ENCODE results near the gene ZNF333. TPM values are rescaled to one million over a fixed set of nuclear protein-coding genes. Genes with fewer than 3 reads are reported as not detected.

ZNF333 gene
- total RNA-seq, 1 donor = 31.1 TPM

DNA sequence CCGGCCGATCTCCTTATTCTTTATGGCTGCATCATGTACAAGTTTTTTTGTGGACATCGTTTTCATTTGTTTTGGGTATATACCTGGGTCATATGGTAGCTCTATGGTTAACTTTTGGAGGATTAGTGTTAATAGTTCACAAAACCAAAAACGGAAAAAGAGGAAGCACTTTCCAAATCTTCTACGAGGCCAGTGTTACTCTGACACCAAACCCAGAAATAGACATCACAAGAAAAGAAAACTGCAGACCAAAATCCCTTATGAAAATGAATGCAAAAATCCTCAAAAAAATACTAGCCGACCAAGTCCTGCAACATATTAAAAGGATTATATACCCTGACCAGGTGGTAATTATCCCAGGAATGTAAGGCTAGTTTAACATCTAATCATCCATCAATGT is 58.8 kb downstream of the ZNF333 start:
- Histone ChIP-seq H3K27ac (ENCODE audit: low read depth, low read length) (no peak overlapping the region), H3K4me1 (ENCODE audit: insufficient read depth, low read length) (no peaks in the 10 kb centered on the region), H3K27me3 (ENCODE audit: insufficient read depth, low read length) (no peaks in the 10 kb centered on the region), H3K4me2 (ENCODE audit: insufficient read depth, low read length) (no peak overlapping the region), H2AFZ (ENCODE audit: low read length) (no peak overlapping the region), H3K9me3 (ENCODE audit: low read depth, low read length) (no peaks in the 10 kb centered on the region), H3K36me3 (ENCODE audit: insufficient read depth, low read length) (no peaks in the 10 kb centered on the region), H3K4me3 (ENCODE audit: insufficient read depth, low read length) (no peak overlapping the region), H4K20me1 (ENCODE audit: insufficient read depth, low read length) (no peaks in the 10 kb centered on the region), H3K79me2 (ENCODE audit: insufficient read depth, low read length) (no peaks in the 10 kb centered on the region)
- TF ChIP-seq, protein P1, sequence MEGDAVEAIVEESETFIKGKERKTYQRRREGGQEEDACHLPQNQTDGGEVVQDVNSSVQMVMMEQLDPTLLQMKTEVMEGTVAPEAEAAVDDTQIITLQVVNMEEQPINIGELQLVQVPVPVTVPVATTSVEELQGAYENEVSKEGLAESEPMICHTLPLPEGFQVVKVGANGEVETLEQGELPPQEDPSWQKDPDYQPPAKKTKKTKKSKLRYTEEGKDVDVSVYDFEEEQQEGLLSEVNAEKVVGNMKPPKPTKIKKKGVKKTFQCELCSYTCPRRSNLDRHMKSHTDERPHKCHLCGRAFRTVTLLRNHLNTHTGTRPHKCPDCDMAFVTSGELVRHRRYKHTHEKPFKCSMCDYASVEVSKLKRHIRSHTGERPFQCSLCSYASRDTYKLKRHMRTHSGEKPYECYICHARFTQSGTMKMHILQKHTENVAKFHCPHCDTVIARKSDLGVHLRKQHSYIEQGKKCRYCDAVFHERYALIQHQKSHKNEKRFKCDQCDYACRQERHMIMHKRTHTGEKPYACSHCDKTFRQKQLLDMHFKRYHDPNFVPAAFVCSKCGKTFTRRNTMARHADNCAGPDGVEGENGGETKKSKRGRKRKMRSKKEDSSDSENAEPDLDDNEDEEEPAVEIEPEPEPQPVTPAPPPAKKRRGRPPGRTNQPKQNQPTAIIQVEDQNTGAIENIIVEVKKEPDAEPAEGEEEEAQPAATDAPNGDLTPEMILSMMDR (IDR thresholded peaks at IDR 0.05; ENCODE audit: extremely low read depth, low read depth, low read length) = no peak
- DNase-seq (ENCODE audit: insufficient read length, low spot score, missing footprints) = no peak

DNA sequence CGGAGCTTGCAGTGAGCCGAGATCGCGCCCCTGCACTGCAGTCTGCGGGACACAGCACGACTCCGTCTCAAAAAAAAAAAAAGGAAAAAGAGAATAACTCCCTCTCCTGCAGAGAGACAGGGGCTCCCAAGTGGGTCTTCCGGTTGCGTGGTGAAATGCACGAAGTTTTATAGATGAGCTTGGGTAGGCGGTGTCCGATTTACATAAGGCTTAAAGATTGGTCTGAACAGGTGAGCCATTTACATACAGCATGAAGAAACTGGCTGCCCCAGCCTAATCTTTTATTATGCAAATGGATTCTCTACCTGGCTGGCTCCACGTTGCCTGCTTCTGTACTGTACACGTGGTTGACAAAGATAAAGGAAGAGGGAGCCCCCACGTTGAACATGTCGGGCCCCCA is 69.0 kb downstream of the ZNF333 start:
- Histone ChIP-seq H3K27me3 (ENCODE audit: insufficient read depth, low read length) (no peaks in the 10 kb centered on the region), H3K4me3 (ENCODE audit: insufficient read depth, low read length) (no peak overlapping the region), H3K9me3 (ENCODE audit: low read depth, low read length) (no peaks in the 10 kb centered on the region), H3K27ac (ENCODE audit: low read depth, low read length) (no peak overlapping the region), H3K36me3 (ENCODE audit: insufficient read depth, low read length) (no peaks in the 10 kb centered on the region), H3K4me2 (ENCODE audit: insufficient read depth, low read length) (no peak overlapping the region), H3K79me2 (ENCODE audit: insufficient read depth, low read length) (no peaks in the 10 kb centered on the region), H3K4me1 (ENCODE audit: insufficient read depth, low read length) (no peaks in the 10 kb centered on the region), H4K20me1 (ENCODE audit: insufficient read depth, low read length) (no peaks in the 10 kb centered on the region), H2AFZ (ENCODE audit: low read length) (no peak overlapping the region)
- DNase-seq (ENCODE audit: insufficient read length, low spot score, missing footprints) = no peak
- TF ChIP-seq, protein P1 (IDR thresholded peaks at IDR 0.05; ENCODE audit: extremely low read depth, low read depth, low read length) = no peak

DNA sequence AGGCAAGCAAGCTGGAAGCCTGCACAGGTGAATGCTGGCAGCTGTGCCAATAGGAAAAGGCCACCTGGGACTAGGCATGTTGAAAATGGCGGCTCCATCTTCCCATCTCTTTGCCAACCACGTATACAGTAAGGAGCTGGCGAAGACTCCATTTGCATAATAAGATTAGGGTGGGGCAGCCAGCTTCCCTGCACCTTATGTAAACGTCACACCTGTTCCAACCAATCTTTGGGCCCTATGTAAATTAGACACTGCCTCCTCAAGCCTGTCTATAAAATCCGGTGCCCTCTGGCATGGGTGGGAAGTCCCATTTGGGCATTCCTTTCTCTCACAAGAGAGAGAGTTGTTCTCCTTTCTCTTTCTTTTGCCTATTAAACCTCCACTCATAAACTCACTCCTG is 71.8 kb downstream of the ZNF333 start:
- Histone ChIP-seq H4K20me1 (ENCODE audit: insufficient read depth, low read length) (no peaks in the 10 kb centered on the region), H3K79me2 (ENCODE audit: insufficient read depth, low read length) (no peaks in the 10 kb centered on the region), H3K36me3 (ENCODE audit: insufficient read depth, low read length) (no peaks in the 10 kb centered on the region), H3K4me1 (ENCODE audit: insufficient read depth, low read length) (no peaks in the 10 kb centered on the region), H3K27ac (ENCODE audit: low read depth, low read length) (no peak overlapping the region), H3K4me2 (ENCODE audit: insufficient read depth, low read length) (no peak overlapping the region), H3K27me3 (ENCODE audit: insufficient read depth, low read length) (no peaks in the 10 kb centered on the region), H2AFZ (ENCODE audit: low read length) (no peak overlapping the region), H3K9me3 (ENCODE audit: low read depth, low read length) (no peaks in the 10 kb centered on the region), H3K4me3 (ENCODE audit: insufficient read depth, low read length) (no peak overlapping the region)
- TF ChIP-seq, protein P1 (IDR thresholded peaks at IDR 0.05; ENCODE audit: extremely low read depth, low read depth, low read length) = no peak
- DNase-seq (ENCODE audit: insufficient read length, low spot score, missing footprints) = no peak

DNA sequence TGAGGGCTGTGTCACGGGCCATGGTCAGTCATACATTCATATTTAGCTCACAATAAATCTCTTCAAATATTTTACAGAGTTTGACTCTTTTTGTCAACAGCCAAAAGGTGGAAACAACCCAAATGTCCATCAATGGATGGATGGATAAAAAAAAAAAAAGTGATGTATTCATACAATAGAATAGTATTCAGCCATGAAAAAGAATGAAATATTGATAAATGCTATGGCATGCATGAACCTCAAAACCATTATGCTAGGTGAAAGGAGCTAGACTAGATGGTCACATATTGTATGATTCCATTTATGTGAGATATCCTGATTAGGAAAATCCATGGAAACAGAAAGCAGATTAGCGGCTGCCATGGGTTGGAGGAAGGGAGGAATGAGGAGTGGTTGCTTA is 72.3 kb downstream of the ZNF333 start:
- Histone ChIP-seq H4K20me1 (ENCODE audit: insufficient read depth, low read length) (no peaks in the 10 kb centered on the region), H3K9me3 (ENCODE audit: low read depth, low read length) (no peaks in the 10 kb centered on the region), H3K27me3 (ENCODE audit: insufficient read depth, low read length) (no peaks in the 10 kb centered on the region), H3K4me1 (ENCODE audit: insufficient read depth, low read length) (no peaks in the 10 kb centered on the region), H3K4me3 (ENCODE audit: insufficient read depth, low read length) (no peak overlapping the region), H3K27ac (ENCODE audit: low read depth, low read length) (no peak overlapping the region), H3K79me2 (ENCODE audit: insufficient read depth, low read length) (no peaks in the 10 kb centered on the region), H3K36me3 (ENCODE audit: insufficient read depth, low read length) (no peaks in the 10 kb centered on the region), H3K4me2 (ENCODE audit: insufficient read depth, low read length) (no peak overlapping the region), H2AFZ (ENCODE audit: low read length) (no peak overlapping the region)
- TF ChIP-seq, protein P1 (IDR thresholded peaks at IDR 0.05; ENCODE audit: extremely low read depth, low read depth, low read length) = no peak
- DNase-seq (ENCODE audit: insufficient read length, low spot score, missing footprints) = no peak

Measured in osteoblast (primary cell).